Activated B cell treated with CpG ODN at 0.5 μM for 24 hours (primary cell): Measurements from ENCODE around the gene HOXD3. TPM values are rescaled to one million over a fixed set of nuclear protein-coding genes. Genes with fewer than 3 reads are reported as not detected.

Experiments
- ATAC-seq: fragments of 200-7000 bp; cut with Tn5 transposase; one replicate; pipeline ENCODE4 v1.10.0; 2021; ENCODE audit warnings: low read depth, mild to moderate bottlenecking, moderate library complexity
- CTCF ChIA-PET: fragments of 350-600 bp; sonication (Branson Sonifier 250); formaldehyde crosslinking; loops from one replicate; lab custom pipeline; 2021; ENCODE audit warnings: antibody characterized with exemption; lab: Charles Lee
- POLR2A ChIA-PET: fragments of 350-600 bp; sonication (Branson Sonifier 250); formaldehyde crosslinking; loops from one replicate; lab custom pipeline; 2021; ENCODE audit warnings: antibody characterized with exemption; lab: Charles Lee
- DNase-seq: peaks from one replicate; pipeline ENCODE4 v3.0.0; 2022
- H3K27ac Mint-ChIP-seq: one replicate; pipeline ENCODE4 v1.8.0; 2020; ENCODE audit warnings: mixed read lengths
- H3K27me3 Mint-ChIP-seq: one replicate; pipeline ENCODE4 v1.8.0; 2021; ENCODE audit warnings: mixed read lengths
- H3K36me3 Mint-ChIP-seq: one replicate; pipeline ENCODE4 v1.8.0; 2021; ENCODE audit warnings: low read depth, mixed read lengths
- H3K4me1 Mint-ChIP-seq: one replicate; pipeline ENCODE4 v1.8.0; 2021; ENCODE audit warnings: mixed read lengths
- H3K4me3 Mint-ChIP-seq: one replicate; pipeline ENCODE4 v1.8.0; 2020; ENCODE audit warnings: mild to moderate bottlenecking, mixed read lengths
- H3K9me3 Mint-ChIP-seq: one replicate; pipeline ENCODE4 v1.8.0; 2020; ENCODE audit warnings: mixed read lengths
- CTCF ChIP-seq: fragments of 200-600 bp; IDR thresholded peaks from one replicate; pipeline ENCODE4 v1.8.0; 2022; ENCODE audit warnings: antibody characterized with exemption, mild to moderate bottlenecking
- intact Hi-C: fragments of 100-400 bp; cut with micrococcal nuclease; formaldehyde crosslinking; loops from one replicate; pipeline ENCODE4 v1.15.1; 2024
- total RNA-seq: library from RNA; stranded (reverse); gene quantifications from 2 replicates; pipeline ENCODE4 v1.2.3, GENCODE V29; 2022

The HOXD3 gene
- total RNA-seq, 1 donor from 2014 or later, result not detected

- no peak for TF ChIP-seq CTCF
- Mint-ChIP-seq H3K27me3 (peaks cover 77% of the 10 kb centered on the region), H3K9me3 (no peaks in the 10 kb centered on the region), H3K36me3 (no peaks in the 10 kb centered on the region), H3K4me3 (no peak overlapping the region), H3K27ac (no peak overlapping the region), H3K4me1 (no peaks in the 10 kb centered on the region)
- ChIA-PET POLR2A (no interaction called here), CTCF (no interaction called here)
- ATAC-seq (no peak), DNase-seq (no peak)
- intact Hi-C loops, result no loop called here
Measured at GRCh38 chr2:176147800-176148496, 9.2 kb upstream of the HOXD3 start.

GRCh38 chr2:176148751-176149421 lies 8.2 kb upstream of the HOXD3 start:
- TF ChIP-seq CTCF, result no peak
- intact Hi-C loops, result no loop called here
- no peaks in the 10 kb centered on the region for H3K4me1 Mint-ChIP-seq
- CTCF ChIA-PET, result no interaction called here
- POLR2A ChIA-PET, result no interaction called here
- no peaks in the 10 kb centered on the region for H3K9me3 Mint-ChIP-seq
- H3K4me3 Mint-ChIP-seq, result no peak overlapping the region
- peaks cover 70% of the 10 kb centered on the region for H3K27me3 Mint-ChIP-seq
- H3K27ac Mint-ChIP-seq, result no peak overlapping the region
- ATAC-seq (no peak), DNase-seq (no peak)
- no peaks in the 10 kb centered on the region for H3K36me3 Mint-ChIP-seq

- no peaks in the 10 kb centered on the region for H3K4me1 Mint-ChIP-seq
- no peak for TF ChIP-seq CTCF
- CTCF ChIA-PET, result no interaction called here
- no peak overlapping the region for H3K4me3 Mint-ChIP-seq
- no peak overlapping the region for H3K27ac Mint-ChIP-seq
- POLR2A ChIA-PET, result no interaction called here
- H3K27me3 Mint-ChIP-seq, result peaks cover 71% of the 10 kb centered on the region
- DNase-seq, result no peak
- H3K36me3 Mint-ChIP-seq, result no peaks in the 10 kb centered on the region
- H3K9me3 Mint-ChIP-seq, result no peaks in the 10 kb centered on the region
- intact Hi-C loops, result no loop called here
- ATAC-seq, result no peak
Measured at GRCh38 chr2:176149481-176149938, 7.6 kb upstream of the HOXD3 start.

GRCh38 chr2:176149939-176150583 lies 7.0 kb upstream of the HOXD3 start:
- no peak for DNase-seq
- POLR2A ChIA-PET, result no interaction called here
- Mint-ChIP-seq H3K36me3 (no peaks in the 10 kb centered on the region), H3K27me3 (peaks cover 70% of the 10 kb centered on the region), H3K27ac (no peak overlapping the region), H3K4me3 (no peak overlapping the region), H3K9me3 (no peaks in the 10 kb centered on the region), H3K4me1 (no peaks in the 10 kb centered on the region)
- no peak for TF ChIP-seq CTCF
- ATAC-seq, result no peak
- intact Hi-C loops, result no loop called here
- CTCF ChIA-PET, result no interaction called here
